ENCODE results near the gene DNAJC11.
A peak's percentile ranks its signal among the peaks of the same experiment; 100 is the strongest.
"Not testable (repeated sequence)": the region's sequence is repeated elsewhere in the genome, so short reads cannot be mapped to it uniquely, and the experiment has no call there.

The DNAJC11 gene

GRCh38 chr1:6601049-6601922, 100.3 kb downstream of the DNAJC11 start:
- DNase-seq (ENCODE audit: low read depth in 2 of 2): peak; percentile 50 to 77

GRCh38 chr1:6600410-6601048, 101.1 kb downstream of the DNAJC11 start:
- no peak for DNase-seq (ENCODE audit: low read depth in 2 of 2)

GRCh38 chr1:6599991-6600390, 101.6 kb downstream of the DNAJC11 start:
- not testable (repeated sequence) for DNase-seq (ENCODE audit: low read depth in 2 of 2)

GRCh38 chr1:6599141-6599975, 102.3 kb downstream of the DNAJC11 start:
- DNase-seq (ENCODE audit: low read depth in 2 of 2): peak in 1 of 2 donors; percentile 71

- DNase-seq (ENCODE audit: low read depth in 2 of 2): no peak
Observed at GRCh38 chr1:6597777-6598131, 103.9 kb downstream of the DNAJC11 start.

GRCh38 chr1:6596886-6597776, 104.5 kb downstream of the DNAJC11 start:
- DNase-seq (ENCODE audit: low read depth in 2 of 2): no peak

- no peak for DNase-seq (ENCODE audit: low read depth in 2 of 2)
Observed at GRCh38 chr1:6596351-6596750, 105.3 kb downstream of the DNAJC11 start.

GRCh38 chr1:6594977-6595740, 106.5 kb downstream of the DNAJC11 start:
- no peak for DNase-seq (ENCODE audit: low read depth in 2 of 2)

GRCh38 chr1:6593810-6594209, 107.8 kb downstream of the DNAJC11 start:
- no peak for DNase-seq (ENCODE audit: low read depth in 2 of 2)

- DNase-seq (ENCODE audit: low read depth in 2 of 2): no peak
Observed at GRCh38 chr1:6592865-6593593, 108.6 kb downstream of the DNAJC11 start.

GRCh38 chr1:6592441-6592840, 109.2 kb downstream of the DNAJC11 start:
- no peak for DNase-seq (ENCODE audit: low read depth in 2 of 2)

- DNase-seq (ENCODE audit: low read depth in 2 of 2): no peak
Observed at GRCh38 chr1:6591644-6592043, 110.0 kb downstream of the DNAJC11 start.

GRCh38 chr1:6591222-6591621, 110.4 kb downstream of the DNAJC11 start:
- no peak for DNase-seq (ENCODE audit: low read depth in 2 of 2)

GRCh38 chr1:6590046-6590445, 111.6 kb downstream of the DNAJC11 start:
- no peak for DNase-seq (ENCODE audit: low read depth in 2 of 2)

- no peak for DNase-seq (ENCODE audit: low read depth in 2 of 2)
Observed at GRCh38 chr1:6588893-6589520, 112.6 kb downstream of the DNAJC11 start.

GRCh38 chr1:6588128-6588892, 113.3 kb downstream of the DNAJC11 start:
- no peak for DNase-seq (ENCODE audit: low read depth in 2 of 2)

- no peak for DNase-seq (ENCODE audit: low read depth in 2 of 2)
Observed at GRCh38 chr1:6587261-6588005, 114.2 kb downstream of the DNAJC11 start.

GRCh38 chr1:6586404-6586816, 115.2 kb downstream of the DNAJC11 start:
- no peak for DNase-seq (ENCODE audit: low read depth in 2 of 2)

All from activated CD8-positive, alpha-beta memory T cell treated with anti-CD3 and anti-CD28 coated beads for 4 hours (primary cell).